Ovary (tissue), 3 donors: ENCODE results near the gene RPL31.

Source experiments
- EP300 ChIP-seq: sonication (generic); formaldehyde crosslinking; IDR thresholded peaks from one replicate; pipeline ENCODE4 v1.6.1; 2017; ENCODE audit warnings: antibody characterized with exemption
- POLR2A ChIP-seq: fragments of 450-650 bp; IDR thresholded peaks from one replicate; pipeline ENCODE4 v1.6.1; 2017; ENCODE audit warnings: antibody characterized with exemption, mild to moderate bottlenecking, moderate library complexity
- TF ChIP-seq, protein P1 (sequence below), 3 donors: fragments of 450-650 bp in 2 of 3; fragments of 200-600 bp in 1 of 3; IDR thresholded peaks; one replicate each; pipeline versions ENCODE4 v1.5.1 to v1.8.0; 2016 to 2022; ENCODE audit warnings: antibody characterized with exemption in 3 of 3, mild to moderate bottlenecking in 1 of 3
- donor health status: DM: no; HTN: no; CAD: no.

DNA sequence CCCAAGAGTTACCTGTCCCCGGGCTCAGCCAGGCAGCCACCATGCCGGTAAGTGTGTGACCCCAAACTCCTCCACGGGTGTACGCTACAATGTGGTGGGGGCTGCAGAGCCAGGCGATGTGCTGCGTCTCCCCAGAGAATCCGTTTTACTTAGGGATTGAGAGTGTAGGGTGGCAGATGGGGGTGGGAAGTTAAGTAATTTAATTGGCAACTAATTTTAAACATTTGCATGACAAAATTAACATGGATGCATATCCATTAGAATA is 26.6 kb upstream of the RPL31 start:
- no peak for TF ChIP-seq POLR2A
- TF ChIP-seq, protein P1, sequence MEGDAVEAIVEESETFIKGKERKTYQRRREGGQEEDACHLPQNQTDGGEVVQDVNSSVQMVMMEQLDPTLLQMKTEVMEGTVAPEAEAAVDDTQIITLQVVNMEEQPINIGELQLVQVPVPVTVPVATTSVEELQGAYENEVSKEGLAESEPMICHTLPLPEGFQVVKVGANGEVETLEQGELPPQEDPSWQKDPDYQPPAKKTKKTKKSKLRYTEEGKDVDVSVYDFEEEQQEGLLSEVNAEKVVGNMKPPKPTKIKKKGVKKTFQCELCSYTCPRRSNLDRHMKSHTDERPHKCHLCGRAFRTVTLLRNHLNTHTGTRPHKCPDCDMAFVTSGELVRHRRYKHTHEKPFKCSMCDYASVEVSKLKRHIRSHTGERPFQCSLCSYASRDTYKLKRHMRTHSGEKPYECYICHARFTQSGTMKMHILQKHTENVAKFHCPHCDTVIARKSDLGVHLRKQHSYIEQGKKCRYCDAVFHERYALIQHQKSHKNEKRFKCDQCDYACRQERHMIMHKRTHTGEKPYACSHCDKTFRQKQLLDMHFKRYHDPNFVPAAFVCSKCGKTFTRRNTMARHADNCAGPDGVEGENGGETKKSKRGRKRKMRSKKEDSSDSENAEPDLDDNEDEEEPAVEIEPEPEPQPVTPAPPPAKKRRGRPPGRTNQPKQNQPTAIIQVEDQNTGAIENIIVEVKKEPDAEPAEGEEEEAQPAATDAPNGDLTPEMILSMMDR (IDR thresholded peaks at IDR 0.05), result no peak
- no peak for TF ChIP-seq EP300
